ENCODE results near the gene PCP4.

PCP4 gene

GRCh38 chr21:39972976-39973770, 105.9 kb downstream of the PCP4 start:
- TF ChIP-seq CTCF (IDR thresholded peaks at IDR 0.05; ENCODE audit: low read depth, low read length, missing control alignments) = no peak
- no peak overlapping the region for H3K4me3 ChIP-seq (replicated peaks; ENCODE audit: low read depth, low read length)
- DNase-seq (ENCODE audit: extremely low read depth, low read depth) = no peak

GRCh38 chr21:39976800-39977199, 109.6 kb downstream of the PCP4 start:
- H3K4me3 ChIP-seq (replicated peaks; ENCODE audit: low read depth, low read length) = no peak overlapping the region
- DNase-seq (ENCODE audit: extremely low read depth, low read depth) = no peak
- TF ChIP-seq CTCF (IDR thresholded peaks at IDR 0.05; ENCODE audit: low read depth, low read length, missing control alignments) = no peak
